CD4-positive, alpha-beta T cell (primary cell): ENCODE results near the gene ENOX1. TPM values are rescaled to one million over a fixed set of nuclear protein-coding genes. Genes with fewer than 3 reads are reported as not detected.

Source experiments
- ATAC-seq: fragments of 200-7000 bp; cut with Tn5 transposase; one replicate; pipeline ENCODE4 v1.10.0; 2022; ENCODE audit warnings: mild to moderate bottlenecking; ENCODE audit not compliant: poor library complexity
- CTCF ChIA-PET: fragments of 350-600 bp; sonication (Branson Sonifier 250); formaldehyde crosslinking; loops from one replicate; lab custom pipeline; 2021; ENCODE audit warnings: antibody characterized with exemption, inconsistent platforms; lab: Charles Lee
- POLR2A ChIA-PET: fragments of 350-600 bp; sonication (Branson Sonifier 250); formaldehyde crosslinking; loops from one replicate; lab custom pipeline; 2021; ENCODE audit warnings: antibody characterized with exemption, inconsistent platforms; lab: Charles Lee
- DNase-seq, 14 experiments: peaks; one replicate each; pipeline ENCODE4 v3.0.0-alpha.2; 2013 to 2020; ENCODE audit warnings: mixed read lengths in 2 of 14
- H3K27ac ChIP-seq, 2 donors: one replicate each; pipeline versions ENCODE4 v1.5.1 to v1.7.0; 2013; ENCODE audit warnings: low read length in 2 of 2, low read depth in 1 of 2, mild to moderate bottlenecking in 1 of 2
- H3K27me3 ChIP-seq, 2 experiments: 1 replicate in 1 of 2; 2 replicates in 1 of 2; pipeline versions ENCODE4 v1.6.1 to v1.7.0; 2013; ENCODE audit warnings: low read length in 2 of 2, control low read depth in 1 of 2, mild to moderate bottlenecking in 1 of 2, moderate library complexity in 1 of 2; ENCODE audit not compliant: insufficient read depth in 2 of 2, control insufficient read depth in 1 of 2
- H3K36me3 ChIP-seq: one replicate; pipeline ENCODE4 v1.6.1; 2013; ENCODE audit warnings: low read length, control low read depth; ENCODE audit not compliant: insufficient read depth
- H3K4me1 ChIP-seq: one replicate; pipeline ENCODE4 v1.6.1; 2013; ENCODE audit warnings: low read length, control low read depth; ENCODE audit not compliant: insufficient read depth
- H3K4me3 ChIP-seq: one replicate; pipeline ENCODE4 v1.5.1; 2013; ENCODE audit warnings: mild to moderate bottlenecking, low read length, moderate library complexity
- H3K9me3 ChIP-seq, 2 experiments: 1 replicate in 1 of 2; 2 replicates in 1 of 2; pipeline versions ENCODE4 v1.6.1 to v1.7.0; 2013; ENCODE audit warnings: low read length in 2 of 2, mild to moderate bottlenecking in 2 of 2, control low read depth in 1 of 2, moderate library complexity in 1 of 2; ENCODE audit not compliant: control insufficient read depth in 1 of 2, insufficient read depth in 1 of 2
- H3K27ac Mint-ChIP-seq: one replicate; pipeline ENCODE4 v1.8.0; 2020; ENCODE audit warnings: mixed read lengths
- H3K27me3 Mint-ChIP-seq: one replicate; pipeline ENCODE4 v1.8.0; 2021; ENCODE audit warnings: mixed read lengths
- H3K36me3 Mint-ChIP-seq: one replicate; pipeline ENCODE4 v1.8.0; 2021; ENCODE audit warnings: low read depth, mixed read lengths
- H3K4me1 Mint-ChIP-seq: one replicate; pipeline ENCODE4 v1.8.0; 2021; ENCODE audit warnings: low read depth, mixed read lengths
- H3K4me3 Mint-ChIP-seq: one replicate; pipeline ENCODE4 v1.8.0; 2020; ENCODE audit warnings: mild to moderate bottlenecking, mixed read lengths
- H3K9me3 Mint-ChIP-seq: one replicate; pipeline ENCODE4 v1.8.0; 2020; ENCODE audit warnings: mixed read lengths
- intact Hi-C, 2 experiments: fragments of 100-400 bp; cut with DNase I in 1 of 2; cut with micrococcal nuclease in 1 of 2; formaldehyde crosslinking; loops; one replicate each; pipeline versions ENCODE4 v1.15.1 to v1.9.0; 2023 to 2025; cut with DNase I, micrococcal nuclease
- total RNA-seq, 174 experiments: library from RNA in 2 of 174; stranded (reverse) in 2 of 174; gene quantifications; one replicate each; pipeline ENCODE4 v1.2.3 and lab custom pipeline; 2021 to 2026
- TF ChIP-seq, protein P1 (sequence below): fragments of 200-600 bp; IDR thresholded peaks from one replicate; pipeline ENCODE4 v1.8.0; 2022; ENCODE audit warnings: antibody characterized with exemption, mild to moderate bottlenecking

Gene ENOX1
- total RNA-seq, 2 experiments from 2014 or later: not detected

DNA sequence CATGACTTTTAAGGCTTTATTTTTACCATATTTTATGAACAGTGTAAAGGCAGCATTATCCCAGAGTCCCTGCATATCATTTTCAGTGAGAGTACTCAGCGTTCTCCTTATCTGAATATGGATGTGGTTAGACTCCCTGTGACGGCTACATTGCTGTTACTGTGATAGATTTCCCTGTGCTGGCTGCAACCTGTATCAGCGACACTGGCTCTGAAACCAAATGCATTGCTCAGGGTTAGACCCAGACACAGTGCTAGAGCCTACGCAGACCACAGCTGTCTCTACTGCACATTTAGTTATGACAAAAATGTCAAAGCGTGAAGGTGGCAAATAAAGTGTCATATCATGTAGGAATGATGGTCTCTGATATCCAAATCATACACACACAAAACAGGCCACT, 138.0 kb downstream of the ENOX1 start:
- H3K27ac ChIP-seq: no peak overlapping the region
- H3K9me3 ChIP-seq: no peaks in the 10 kb centered on the region
- no peaks in the 10 kb centered on the region for H3K36me3 ChIP-seq
- CTCF ChIA-PET: no interaction called here
- Mint-ChIP-seq H3K4me1 (no peaks in the 10 kb centered on the region), H3K4me3 (no peak overlapping the region), H3K27me3 (peaks cover 7% of the 10 kb centered on the region), H3K9me3 (no peaks in the 10 kb centered on the region), H3K36me3 (no peaks in the 10 kb centered on the region), H3K27ac (no peak overlapping the region)
- intact Hi-C loops: no loop called here
- TF ChIP-seq, protein P1, sequence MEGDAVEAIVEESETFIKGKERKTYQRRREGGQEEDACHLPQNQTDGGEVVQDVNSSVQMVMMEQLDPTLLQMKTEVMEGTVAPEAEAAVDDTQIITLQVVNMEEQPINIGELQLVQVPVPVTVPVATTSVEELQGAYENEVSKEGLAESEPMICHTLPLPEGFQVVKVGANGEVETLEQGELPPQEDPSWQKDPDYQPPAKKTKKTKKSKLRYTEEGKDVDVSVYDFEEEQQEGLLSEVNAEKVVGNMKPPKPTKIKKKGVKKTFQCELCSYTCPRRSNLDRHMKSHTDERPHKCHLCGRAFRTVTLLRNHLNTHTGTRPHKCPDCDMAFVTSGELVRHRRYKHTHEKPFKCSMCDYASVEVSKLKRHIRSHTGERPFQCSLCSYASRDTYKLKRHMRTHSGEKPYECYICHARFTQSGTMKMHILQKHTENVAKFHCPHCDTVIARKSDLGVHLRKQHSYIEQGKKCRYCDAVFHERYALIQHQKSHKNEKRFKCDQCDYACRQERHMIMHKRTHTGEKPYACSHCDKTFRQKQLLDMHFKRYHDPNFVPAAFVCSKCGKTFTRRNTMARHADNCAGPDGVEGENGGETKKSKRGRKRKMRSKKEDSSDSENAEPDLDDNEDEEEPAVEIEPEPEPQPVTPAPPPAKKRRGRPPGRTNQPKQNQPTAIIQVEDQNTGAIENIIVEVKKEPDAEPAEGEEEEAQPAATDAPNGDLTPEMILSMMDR: no peak
- H3K4me1 ChIP-seq: no peaks in the 10 kb centered on the region
- ATAC-seq (no peak), DNase-seq (no peak)
- no peaks in the 10 kb centered on the region for H3K27me3 ChIP-seq
- POLR2A ChIA-PET: no interaction called here
- no peak overlapping the region for H3K4me3 ChIP-seq

DNA sequence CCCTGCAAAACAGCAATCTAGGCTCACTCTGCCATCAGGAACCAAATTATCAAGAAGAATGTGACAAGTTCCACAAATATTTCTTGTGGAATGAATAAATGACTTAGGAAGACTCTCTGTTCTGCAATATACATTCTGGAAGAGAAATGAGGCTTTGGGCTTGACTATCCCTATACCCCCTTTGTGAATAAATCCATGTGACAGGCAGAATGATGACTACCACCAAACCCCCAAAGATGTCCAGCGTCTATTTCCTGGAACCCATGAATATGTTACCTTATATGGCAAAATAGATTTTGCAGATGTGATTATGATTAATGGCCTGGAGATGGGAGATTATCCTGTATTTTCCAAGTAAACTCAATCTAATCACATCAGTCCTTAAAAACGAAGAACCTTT, 139.3 kb downstream of the ENOX1 start:
- Histone ChIP-seq H3K27ac (no peak overlapping the region), H3K4me1 (no peaks in the 10 kb centered on the region), H3K9me3 (no peaks in the 10 kb centered on the region), H3K36me3 (no peaks in the 10 kb centered on the region), H3K27me3 (no peaks in the 10 kb centered on the region), H3K4me3 (no peak overlapping the region)
- Mint-ChIP-seq H3K4me3 (no peak overlapping the region), H3K27ac (no peak overlapping the region), H3K4me1 (no peaks in the 10 kb centered on the region), H3K36me3 (no peaks in the 10 kb centered on the region), H3K27me3 (peaks cover 7% of the 10 kb centered on the region), H3K9me3 (no peaks in the 10 kb centered on the region)
- ChIA-PET CTCF (no interaction called here), POLR2A (no interaction called here)
- intact Hi-C loops: no loop called here
- DNase-seq (no peak), ATAC-seq (no peak)
- TF ChIP-seq, protein P1: no peak

DNA sequence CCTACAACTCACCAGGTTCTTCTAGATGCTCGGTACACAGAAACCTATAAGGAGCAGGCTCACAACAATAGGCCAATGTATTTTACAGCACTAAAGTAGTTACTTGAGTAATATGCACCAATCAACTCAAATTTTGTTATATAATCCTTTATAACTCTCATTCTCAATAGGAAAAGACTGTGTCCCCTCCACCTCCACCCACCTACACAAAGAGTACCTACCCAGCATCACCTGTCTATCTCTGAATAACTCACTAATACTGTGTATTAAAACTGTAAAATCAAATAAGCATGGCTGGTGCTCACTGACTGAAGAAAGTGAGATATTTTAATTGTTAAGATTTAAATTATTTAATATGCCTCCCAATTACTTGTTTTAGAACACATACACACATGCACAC, 146.3 kb downstream of the ENOX1 start:
- Mint-ChIP-seq H3K9me3 (no peaks in the 10 kb centered on the region), H3K27ac (no peak overlapping the region), H3K4me3 (no peak overlapping the region), H3K36me3 (no peaks in the 10 kb centered on the region), H3K27me3 (no peaks in the 10 kb centered on the region), H3K4me1 (no peaks in the 10 kb centered on the region)
- Histone ChIP-seq H3K27me3 (no peaks in the 10 kb centered on the region), H3K27ac (no peak overlapping the region), H3K36me3 (no peaks in the 10 kb centered on the region), H3K4me3 (no peak overlapping the region), H3K9me3 (no peaks in the 10 kb centered on the region), H3K4me1 (no peaks in the 10 kb centered on the region)
- intact Hi-C loops: no loop called here
- DNase-seq (no peak), ATAC-seq (no peak)
- ChIA-PET POLR2A (no interaction called here), CTCF (no interaction called here)
- TF ChIP-seq, protein P1: no peak
